Activated gamma-delta T cell treated with anti-CD3 and anti-CD28 coated beads, Interleukin-2, amount 50 U/mL, for 16 hours (primary cell): ENCODE results near the gene LCP1.
A peak's percentile ranks its signal among the peaks of the same experiment; 100 is the strongest.

Source experiments
- DNase-seq: peaks from one replicate; pipeline ENCODE4 v3.0.0-alpha.2; 2020; ENCODE audit warnings: low read depth

The LCP1 gene

DNA sequence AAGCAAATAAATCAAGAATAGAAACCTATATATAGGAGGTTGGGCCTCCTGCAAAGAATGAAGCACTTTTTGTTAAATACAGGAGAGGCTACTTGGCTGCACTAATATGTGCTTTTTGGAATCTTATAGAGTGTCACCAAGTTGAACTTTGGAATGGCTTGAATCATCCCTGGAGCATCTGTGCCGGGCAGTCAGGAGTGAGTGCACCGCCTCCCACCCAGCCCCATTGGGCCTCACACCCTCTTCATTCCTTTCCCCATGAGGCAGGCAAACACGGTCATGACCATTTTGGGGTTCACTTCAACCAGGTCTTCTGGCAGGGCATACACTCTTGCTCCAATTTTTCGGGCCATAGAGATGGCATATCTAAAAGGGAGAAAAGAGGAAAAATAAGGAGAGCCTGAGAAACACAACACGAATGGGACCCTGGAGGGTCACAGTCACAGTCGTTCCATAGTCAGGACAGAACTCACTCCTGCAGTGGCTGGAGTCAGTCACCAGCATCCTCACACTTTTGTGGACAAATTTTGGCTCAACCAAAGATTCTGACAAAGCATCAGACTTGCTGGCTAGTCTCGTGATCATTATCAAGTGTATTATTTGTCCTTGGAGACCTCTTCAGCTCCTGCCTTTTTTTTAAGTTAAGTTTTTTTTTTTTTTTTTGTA, 54.5 kb downstream of the LCP1 start:
- no peak for DNase-seq

DNA sequence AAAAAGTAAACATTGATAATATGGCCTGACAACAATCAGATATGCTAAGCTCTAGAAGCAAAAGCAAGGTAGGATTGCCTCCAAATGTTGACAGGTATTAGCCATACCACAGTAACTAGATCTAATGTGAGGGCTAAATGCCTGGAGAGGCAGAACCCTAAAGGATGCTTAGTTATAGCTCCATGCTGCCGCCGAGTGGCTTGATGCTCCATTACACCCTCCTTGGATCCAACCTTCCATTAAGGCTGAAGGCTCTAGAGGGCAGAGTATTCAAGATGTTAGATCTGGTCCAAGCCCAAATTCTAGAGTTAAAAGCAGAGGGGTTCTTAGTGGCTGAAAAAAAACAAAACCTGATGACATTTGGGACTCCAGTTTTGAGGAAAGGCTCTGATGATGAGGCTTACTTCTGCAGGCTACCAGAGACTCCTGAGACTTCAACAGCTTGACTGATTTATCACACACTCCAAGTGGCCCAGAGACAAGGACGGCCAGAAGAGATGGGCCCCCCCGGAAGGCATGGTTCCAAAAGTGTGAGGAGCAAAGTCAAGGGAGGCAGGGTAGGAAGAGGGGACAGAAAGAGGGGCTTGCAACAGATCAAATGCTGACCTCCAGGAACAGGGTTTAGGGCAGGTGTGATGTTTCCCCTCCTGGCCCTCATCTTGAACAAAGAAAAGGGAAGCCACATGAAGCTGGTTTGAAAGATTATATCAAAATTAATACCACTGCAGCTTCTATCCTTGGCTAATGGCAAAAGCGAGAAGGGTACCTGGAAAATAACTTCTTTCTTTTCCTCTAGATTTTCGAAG, 55.2 kb downstream of the LCP1 start:
- peak; percentile 43 for DNase-seq

DNA sequence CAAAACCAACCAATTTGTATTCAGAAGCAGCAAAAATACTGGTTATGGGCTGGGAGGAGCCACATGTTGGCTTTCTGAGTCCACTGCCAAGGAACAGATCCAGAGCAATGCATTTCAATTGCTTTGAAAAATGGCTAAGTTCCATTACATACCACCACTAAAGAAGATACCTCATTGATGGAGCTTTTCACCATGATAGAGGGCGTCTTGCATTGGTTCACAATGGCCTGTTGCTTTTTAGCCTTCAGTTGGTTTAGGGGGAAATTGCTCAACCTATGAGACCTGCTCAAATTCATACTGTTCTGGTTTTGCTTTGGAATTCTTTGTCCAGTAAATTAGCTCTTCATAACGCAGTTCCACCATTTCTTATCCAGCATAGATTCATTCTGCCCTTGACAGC, 55.9 kb downstream of the LCP1 start:
- no peak for DNase-seq

DNA sequence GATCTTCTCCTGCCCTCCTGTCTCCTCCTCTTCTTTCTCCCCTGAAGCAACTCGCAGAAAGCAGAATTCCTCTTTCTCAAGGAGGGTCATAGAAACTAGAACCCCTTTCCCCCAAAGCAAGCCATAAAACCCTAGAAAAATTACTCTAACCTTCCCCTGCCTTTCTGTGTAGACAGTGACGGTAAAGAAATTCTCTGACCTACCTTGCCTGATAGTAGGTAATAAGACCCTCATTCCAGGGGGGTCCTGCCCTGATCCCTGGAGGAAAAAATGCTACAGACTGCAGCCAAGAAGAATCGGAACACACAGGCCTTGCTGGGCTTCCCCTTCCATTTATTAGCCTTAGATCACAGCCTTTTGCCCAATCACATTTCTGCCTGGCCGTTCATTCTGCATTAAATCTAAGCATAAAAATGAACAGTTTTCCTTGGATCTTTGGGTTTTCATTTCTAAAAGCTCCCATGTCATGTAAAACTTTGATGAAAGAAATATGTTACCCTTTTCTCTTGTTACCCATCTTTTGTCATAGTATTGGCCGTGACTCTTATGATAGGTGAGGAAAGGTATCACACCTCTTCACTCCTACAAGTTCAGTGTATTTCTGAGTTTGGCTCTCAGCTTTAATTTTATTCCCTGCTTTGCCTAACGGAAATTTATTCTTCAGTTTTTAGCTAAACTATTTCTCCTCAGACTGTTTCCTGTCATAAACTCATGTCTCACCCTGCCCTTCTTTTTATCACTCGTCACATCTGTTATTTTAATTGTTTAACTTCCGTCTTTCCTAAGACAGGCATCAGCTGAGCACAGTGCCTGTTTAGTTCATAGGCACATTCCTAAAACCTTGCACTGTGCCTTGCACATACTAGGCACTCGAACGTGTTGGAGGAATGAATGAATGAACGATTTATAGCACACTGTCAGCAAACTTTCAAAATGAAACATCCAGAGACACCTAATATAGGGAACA, 56.7 kb downstream of the LCP1 start:
- DNase-seq: no peak

DNA sequence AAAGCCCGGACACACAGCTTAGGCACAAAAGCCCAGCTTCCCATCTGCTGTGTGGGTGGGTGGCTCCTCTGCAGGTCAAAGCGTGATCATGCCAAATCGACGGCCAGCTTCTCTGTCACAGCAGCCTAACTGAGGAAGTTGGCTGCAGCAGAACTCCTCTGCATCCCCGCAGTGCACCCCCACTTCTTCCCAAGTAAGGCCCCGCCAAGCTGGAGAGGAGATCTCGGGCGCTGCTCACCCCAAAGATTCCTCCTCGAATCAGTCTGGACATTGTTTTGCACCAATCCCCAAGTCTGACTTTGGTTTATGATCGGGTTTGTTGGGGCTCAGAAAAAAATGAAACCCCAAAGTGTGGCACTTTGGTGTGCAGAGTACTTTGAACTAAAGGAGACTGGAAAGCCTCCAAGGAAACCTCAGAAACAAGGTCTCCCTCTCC, 57.4 kb downstream of the LCP1 start:
- DNase-seq: no peak

DNA sequence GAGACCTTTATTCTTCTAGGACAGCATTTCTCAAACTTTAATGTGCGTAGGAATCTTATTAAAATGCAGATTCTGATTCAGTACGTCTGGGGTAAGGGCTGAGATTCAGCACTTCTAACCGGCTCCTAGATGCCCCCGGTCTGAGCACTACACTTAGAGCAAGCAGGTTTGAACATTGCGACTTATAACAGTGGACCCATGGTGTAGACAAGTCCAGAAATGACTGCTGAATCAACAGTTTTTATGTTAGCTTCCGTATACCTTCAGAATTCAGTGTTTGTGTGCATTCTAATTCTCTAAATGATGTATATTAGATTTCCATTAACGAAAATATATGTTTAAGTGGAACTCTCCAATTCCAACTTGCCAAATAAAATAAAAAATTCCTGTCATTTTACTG, 59.7 kb downstream of the LCP1 start:
- no peak for DNase-seq

DNA sequence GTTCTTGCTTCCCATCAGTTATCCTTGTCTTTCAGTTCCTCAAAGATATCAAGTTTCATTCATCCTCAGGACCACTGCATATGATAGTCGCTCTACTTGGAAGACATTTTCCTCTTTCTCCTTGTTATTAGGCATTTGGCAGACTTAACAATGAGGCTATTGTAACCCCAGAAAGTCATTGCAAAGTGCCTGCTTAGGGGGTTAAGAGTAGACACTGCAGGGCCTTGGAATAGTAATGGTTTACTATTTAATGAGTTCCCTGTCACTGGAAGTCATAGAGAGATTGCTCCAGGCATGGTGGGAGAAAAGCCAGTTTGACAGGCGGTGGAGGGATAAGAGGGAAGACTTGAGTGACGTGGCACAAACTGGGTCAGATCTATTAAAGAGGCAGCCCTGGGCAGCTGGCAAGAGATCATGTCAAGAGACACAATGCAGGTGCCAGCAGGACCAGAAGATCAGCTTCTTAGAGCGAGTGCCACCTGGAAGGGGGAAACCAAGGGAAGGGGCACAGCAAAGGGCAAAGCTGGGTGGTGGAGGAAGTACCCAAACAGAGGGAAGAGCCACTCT, 60.3 kb downstream of the LCP1 start:
- DNase-seq: no peak

DNA sequence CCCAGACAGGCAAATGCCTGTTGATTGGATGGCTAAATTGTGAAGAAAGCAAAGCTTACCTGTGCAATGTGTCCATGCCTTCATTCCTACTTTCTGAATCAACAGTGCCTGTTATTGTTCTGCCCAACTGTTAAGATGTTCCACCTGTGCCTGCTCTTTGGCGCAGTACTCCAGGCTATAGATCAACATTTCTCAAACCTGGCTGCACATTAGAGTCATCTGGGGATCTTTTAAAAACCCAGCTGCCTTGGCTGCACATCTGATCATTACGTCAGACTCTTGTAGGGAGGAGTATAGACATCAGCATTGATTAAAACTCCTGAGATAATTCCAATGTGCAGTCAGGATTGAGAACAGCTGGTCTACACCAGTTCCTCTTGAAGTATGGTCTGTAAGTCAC, 60.9 kb downstream of the LCP1 start:
- DNase-seq: no peak

DNA sequence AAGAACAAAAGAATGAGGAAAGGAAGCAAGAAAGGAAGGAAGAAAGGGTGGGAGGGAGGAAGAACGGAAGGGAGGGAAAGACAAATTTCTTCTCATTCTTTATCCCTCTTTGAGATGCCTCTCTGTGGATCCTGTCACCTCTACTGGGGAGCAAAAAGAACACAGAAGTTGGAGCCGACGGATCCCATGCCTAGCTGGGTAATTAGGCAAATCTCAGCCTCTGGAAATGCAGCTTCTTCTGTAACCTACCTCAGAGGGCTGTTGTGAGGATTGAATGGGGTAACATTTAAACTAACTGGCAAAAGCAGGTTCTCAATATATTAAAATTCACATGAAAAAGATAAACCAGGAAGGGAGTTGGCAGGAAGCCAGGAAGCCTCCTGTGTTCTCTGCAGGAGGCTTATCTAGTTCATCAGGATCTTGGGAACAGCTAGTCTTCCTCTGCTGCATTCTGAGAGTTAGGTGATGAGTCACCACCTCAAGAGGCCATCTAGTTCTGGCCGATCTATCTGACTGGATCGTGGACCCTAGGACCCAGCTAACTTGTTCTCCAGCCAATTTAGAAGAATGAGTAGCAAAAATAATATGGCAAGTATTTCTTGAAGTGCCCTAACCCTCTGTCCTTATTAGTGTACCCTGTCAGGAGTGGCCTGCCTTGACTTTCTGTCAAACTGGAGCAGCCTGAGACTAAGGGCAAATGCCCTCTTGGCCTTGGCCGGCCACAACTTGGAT, 61.9 kb downstream of the LCP1 start:
- no peak for DNase-seq

DNA sequence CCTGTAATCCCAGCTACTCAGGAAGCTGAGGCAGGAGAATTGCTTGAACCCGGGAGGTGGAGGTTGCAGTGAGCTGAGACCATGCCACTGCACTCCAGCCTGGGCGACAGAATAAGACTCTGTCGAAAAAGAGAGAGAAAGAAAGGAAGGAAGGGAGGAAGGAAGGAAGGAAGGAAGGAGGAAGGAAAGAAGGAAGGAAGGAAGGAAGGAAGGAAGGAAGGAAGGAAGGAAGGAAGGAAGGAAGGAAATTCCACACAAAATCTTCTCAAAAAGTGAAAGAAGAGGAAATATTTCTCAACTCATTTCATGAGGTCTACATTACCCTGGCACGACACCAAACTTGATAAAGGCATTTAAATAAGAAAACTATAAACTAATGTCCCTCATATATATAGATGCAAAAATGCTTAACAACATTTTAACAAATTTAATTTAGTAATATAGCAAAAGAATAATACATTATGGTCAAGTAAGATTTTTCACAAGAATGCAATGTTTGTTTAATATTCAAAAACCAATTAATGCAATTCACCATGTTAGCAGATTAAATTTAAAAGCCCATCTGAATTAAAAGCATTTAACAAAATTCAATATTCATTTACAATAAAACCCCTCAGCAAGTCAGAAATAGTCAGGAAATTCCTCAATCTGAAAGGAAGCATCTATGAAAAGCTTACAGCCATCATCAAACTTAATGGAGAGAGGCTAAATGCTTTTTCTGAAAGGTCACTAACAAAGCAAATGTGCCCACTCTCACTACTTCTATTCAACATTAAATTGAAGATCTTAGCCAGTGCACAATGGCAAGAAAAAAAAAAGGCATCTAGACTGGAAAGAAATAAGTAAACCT, 65.1 kb downstream of the LCP1 start:
- no peak for DNase-seq

DNA sequence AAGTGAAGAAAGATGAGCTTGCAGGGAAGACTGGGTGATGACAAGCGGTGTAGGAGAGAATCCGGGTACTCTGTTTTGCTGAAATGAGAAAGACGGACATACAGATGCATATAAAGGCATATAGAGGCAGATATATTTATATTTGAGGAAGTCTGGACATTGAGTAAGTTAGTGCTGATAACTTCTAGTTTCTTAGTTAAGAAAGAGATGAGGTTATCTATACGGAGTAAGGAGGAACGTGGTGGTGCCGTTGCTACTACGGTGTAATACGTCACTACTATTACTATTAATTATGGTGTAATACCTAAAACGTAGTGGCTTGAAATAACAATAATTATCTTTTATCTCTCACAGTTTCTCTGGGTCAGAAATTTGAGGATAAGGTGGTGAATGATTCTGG, 67.4 kb downstream of the LCP1 start:
- no peak for DNase-seq

DNA sequence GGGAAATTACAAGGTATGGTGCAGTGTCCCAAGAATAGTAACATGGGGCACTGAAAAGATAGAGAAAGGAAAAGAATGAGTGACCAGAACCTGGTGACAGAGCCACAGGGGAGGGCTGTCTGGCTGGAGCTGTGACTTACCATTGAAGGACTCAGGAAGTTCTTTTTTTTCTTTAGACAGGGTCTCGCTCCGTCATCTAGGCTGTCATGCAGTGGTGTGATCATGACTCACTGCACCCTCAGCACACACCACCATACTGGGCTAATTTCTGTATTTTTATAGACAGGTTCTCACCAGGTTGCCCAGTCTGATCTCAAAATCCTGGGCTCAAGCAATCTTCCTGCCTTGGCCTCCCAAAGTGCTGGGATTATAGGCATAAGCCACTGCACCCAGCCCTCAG, 68.4 kb downstream of the LCP1 start:
- no peak for DNase-seq

DNA sequence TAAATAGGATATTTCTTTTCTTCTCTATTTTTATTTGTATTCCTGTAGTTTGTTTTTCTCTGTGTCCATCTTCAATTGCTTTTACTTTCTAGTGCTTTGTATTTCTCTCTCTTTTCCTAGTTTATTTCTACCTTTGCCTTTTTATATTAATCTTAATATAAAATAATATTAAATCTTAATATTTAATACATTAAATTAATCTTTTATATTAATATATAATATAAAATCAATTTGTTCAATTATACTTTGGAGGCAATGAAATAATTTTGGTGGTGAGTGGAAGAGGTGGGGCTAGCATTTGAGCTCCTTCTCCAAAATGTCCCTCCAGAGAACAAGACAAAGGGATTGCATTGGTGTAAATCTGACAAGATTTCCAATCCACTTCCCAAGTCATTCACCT, 70.8 kb downstream of the LCP1 start:
- no peak for DNase-seq

DNA sequence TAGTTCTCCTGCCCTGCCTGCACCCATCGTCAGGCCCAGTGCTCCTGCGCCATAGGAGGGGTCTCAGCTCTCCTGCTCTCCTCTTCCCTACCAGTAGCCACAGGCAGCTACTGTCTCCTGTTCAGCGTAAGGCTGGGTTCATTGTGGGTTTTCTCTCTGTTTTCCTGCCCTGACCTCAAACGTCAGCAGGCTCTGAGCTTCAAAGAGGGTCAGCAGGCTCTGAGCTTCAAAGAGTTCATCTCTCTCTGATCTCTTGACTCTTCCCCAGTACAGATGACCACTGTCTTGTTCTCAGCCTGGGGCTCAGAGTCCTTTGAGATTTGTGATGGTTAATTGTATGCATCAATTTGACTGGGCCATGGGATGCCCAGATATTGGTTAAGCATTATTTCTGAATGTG, 72.5 kb downstream of the LCP1 start:
- no peak for DNase-seq

DNA sequence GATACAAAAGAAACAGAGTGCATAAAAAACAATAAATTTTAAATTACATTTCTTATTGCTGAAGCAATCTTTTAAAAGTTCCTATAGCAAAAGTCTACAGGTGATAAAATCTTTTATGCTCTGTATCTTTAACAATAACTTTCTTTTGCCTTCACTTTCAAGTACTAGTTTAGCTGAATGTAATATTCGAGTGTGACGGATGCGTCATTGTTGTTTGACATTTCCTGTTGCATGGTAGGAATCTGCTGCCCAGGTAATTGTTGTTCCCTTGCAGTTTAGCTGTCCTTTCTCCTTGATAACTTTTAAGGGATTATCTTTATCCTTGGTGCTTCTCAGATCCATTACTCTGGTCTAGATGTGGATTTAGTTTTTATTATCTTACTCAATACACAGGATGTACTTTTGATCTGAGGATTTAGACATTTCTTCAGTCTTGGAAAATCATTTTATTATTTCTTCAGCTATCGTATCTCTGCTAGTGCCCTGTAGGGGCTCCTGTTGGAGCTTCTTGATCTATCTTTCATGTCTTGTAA, 75.1 kb downstream of the LCP1 start:
- DNase-seq: no peak

DNA sequence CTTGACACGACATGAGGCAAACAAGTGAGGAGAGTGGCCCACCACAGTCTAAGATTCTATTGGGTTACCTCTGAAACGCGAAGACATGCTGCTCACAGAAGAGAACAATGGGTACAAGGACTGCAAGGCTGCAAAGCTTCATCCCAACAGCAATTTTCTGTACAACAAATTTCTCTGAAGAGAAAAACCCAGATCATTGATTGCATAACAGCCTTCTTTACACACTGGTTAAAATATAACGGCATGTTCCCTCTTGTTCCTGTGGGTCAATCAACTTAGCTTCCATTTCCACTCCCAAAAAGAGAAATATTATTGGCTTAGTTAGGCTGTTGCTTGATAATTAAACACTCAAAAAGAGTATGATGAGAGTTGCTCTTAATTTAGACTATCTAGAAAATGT, 77.1 kb downstream of the LCP1 start, which contains the start of gene CPB2:
TSS of gene CPB2 (minus strand) at position 166 of the 400 bp plus-strand sequence. CDS start at position 142, 24 bp downstream.
- DNase-seq: no peak

DNA sequence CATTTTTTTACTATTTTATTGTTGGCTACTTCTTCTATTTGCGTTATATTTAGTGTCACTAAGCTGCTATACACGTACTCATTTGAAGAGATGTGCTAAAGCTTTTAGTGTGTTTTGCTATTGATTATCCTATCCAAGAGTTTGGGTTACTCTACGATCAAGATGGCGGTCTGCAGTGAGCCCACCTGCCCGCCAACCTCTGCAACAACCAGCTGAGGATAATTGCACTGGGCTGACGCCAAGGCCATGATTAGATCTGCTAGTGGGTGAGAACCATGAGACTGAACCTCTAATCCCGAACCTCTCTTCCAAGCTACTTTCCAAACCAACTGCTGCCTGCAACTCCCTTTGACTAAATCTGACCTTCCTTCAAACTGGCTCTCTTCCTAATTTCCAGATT, 78.9 kb downstream of the LCP1 start:
- no peak for DNase-seq

DNA sequence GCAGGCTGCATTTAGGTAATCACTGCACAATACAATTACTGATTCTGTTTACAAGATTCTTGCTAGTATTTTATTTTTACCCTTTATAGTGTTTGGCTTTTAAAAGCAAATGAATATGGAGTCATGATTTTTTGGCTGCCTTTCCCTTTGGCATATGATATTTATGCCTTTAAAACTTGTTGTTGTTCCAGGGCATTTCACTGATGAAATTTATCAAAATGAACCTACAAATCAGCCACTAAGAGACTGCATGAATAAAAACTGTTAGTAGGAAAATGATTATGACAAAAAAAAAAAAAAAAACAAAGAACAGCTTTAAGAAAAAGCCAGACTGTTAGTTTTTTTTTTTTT, 79.7 kb downstream of the LCP1 start:
- no peak for DNase-seq

DNA sequence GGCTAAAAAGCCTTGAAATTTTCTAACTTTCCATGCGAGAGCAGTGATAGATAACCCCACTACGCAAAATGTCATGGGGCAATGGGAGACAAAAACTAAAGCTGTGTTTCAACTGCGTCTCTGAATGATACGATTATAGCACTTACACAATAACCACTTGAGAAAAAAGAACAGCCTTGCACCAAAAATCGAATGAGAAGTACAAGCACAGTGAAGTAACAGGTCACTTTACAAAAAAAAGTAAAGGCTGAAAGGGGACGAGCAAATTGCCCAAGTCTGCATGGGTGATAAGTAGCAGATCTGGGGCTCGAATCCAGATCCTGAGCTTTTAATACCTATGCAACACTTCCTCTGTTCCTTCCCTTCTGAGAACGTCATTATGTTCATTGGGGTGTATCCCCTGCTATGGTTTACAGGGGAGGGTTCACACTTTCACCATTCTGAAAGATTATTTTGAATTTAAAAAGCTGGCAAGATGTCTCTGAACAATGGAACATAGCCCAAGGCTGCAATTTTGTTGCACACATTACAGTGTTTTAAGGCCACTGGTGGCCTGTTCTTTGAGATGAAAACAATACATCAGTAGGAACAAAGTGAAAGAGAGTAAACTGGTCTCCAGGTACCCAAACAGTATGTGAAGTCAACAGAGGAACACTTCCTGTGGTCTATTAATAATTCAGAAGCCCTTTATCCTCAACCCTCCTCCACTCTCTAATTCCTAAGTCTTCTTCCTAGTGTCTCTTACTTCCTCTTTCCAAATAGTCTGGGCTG, 80.3 kb downstream of the LCP1 start:
- no peak for DNase-seq

DNA sequence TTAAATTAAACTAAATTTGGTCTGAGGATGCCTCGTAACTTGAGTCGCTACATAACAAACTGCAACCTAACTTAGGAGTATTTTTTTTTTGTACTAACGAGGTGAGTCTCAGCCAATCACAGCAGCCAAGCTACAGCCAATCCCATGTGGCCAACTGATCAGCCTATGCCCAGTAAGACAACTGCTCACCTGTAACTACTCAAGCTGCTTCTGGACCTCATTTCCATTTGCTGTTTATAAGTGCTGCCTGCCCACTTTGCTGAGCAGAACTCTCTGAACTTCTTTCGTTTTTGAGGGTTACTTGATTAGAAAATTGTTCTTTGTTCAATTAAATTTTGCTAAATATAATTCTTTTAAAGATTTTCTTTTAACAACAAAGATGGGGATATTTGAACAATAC, 81.0 kb downstream of the LCP1 start:
- DNase-seq: no peak
